HL-60 (cell line): ENCODE results near the gene MX2.

Source experiments
- POLR2AphosphoS5 ChIP-seq: IDR thresholded peaks from 2 replicates; pipeline ENCODE4 v1.6.1; 2012; ENCODE audit warnings: low read depth
- TF ChIP-seq, protein P1 (sequence below): IDR thresholded peaks from one replicate; pipeline ENCODE4 v1.5.1; 2011; ENCODE audit warnings: low read length, control low read depth, inconsistent platforms; ENCODE audit not compliant: insufficient read depth

DNA sequence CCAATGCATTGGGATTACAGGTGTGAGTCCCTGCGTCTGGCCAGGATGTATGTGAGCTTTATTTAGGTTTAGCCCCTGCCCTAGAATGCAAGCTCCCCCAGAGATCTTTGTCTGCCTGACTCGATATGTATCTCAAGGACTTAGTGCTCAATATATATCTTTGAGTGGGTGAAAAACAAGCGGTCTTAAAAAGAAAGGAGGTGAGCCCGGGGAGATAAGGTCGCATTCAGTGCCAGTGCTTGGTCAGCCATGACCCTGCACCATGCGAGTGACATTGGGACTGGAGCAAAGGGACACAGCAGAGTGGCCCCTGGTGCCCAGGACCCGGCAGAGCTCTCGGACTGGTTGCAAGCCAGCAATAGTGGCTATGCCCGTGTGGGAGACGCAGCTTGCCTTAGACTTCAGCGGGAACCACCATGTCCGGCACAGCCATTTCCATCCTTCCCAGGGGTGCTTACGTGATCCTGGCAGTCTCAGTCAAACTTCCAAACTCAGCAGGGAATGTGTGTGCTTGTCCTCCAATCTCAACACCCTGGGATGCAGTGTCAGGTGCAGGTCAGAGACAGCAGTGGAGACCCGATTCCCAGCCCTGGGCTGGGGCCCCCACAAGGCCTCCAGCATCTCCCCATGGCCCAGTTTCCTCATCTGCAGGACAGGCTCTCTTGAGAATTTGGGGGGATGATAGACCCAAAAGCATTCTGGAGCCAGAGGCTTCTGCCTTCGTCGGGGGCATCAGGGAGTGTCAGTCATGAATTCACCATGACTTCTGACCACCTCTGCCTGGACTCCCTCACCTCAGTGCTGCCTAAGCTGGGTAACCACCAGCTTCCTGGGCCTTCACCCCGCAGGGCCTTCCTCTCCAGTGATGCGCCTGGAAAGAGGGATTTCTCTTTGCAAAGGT lies 1.8 kb downstream of the MX2 start:
- no peak for TF ChIP-seq POLR2AphosphoS5
- TF ChIP-seq, protein P1, sequence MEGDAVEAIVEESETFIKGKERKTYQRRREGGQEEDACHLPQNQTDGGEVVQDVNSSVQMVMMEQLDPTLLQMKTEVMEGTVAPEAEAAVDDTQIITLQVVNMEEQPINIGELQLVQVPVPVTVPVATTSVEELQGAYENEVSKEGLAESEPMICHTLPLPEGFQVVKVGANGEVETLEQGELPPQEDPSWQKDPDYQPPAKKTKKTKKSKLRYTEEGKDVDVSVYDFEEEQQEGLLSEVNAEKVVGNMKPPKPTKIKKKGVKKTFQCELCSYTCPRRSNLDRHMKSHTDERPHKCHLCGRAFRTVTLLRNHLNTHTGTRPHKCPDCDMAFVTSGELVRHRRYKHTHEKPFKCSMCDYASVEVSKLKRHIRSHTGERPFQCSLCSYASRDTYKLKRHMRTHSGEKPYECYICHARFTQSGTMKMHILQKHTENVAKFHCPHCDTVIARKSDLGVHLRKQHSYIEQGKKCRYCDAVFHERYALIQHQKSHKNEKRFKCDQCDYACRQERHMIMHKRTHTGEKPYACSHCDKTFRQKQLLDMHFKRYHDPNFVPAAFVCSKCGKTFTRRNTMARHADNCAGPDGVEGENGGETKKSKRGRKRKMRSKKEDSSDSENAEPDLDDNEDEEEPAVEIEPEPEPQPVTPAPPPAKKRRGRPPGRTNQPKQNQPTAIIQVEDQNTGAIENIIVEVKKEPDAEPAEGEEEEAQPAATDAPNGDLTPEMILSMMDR, result no peak
